ENCODE data around the gene OR2H1.

The OR2H1 gene

GRCh38 chr6:29465279-29465678 is 8.3 kb downstream of the OR2H1 start:
- POLR2A ChIA-PET = no interaction called here
- CTCF ChIA-PET = no interaction called here
- no peak for DNase-seq (ENCODE audit: extremely low spot score)
- no peak for TF ChIP-seq CTCF (IDR thresholded peaks at IDR 0.05; ENCODE audit: control extremely low read depth, extremely low read depth, low read depth, missing control alignments)

GRCh38 chr6:29465801-29466200 is 8.8 kb downstream of the OR2H1 start:
- TF ChIP-seq CTCF (IDR thresholded peaks at IDR 0.05; ENCODE audit: control extremely low read depth, extremely low read depth, low read depth, missing control alignments) = no peak
- ChIA-PET CTCF (no interaction called here), POLR2A (no interaction called here)
- no peak for DNase-seq (ENCODE audit: extremely low spot score)

GRCh38 chr6:29466241-29466640 is 9.3 kb downstream of the OR2H1 start:
- no peak for DNase-seq (ENCODE audit: extremely low spot score)
- TF ChIP-seq CTCF (IDR thresholded peaks at IDR 0.05; ENCODE audit: control extremely low read depth, extremely low read depth, low read depth, missing control alignments) = no peak
- ChIA-PET POLR2A (no interaction called here), CTCF (interaction anchor here (1.7 kb wide), 1 partner anchor 11 kb away, joined by 5 read pairs; no protein-coding TSS in a partner anchor)

GRCh38 chr6:29474996-29475395 is 18.0 kb downstream of the OR2H1 start:
- ChIA-PET POLR2A (no interaction called here), CTCF (no interaction called here)
- DNase-seq (ENCODE audit: extremely low spot score) = no peak
- TF ChIP-seq CTCF (IDR thresholded peaks at IDR 0.05; ENCODE audit: control extremely low read depth, extremely low read depth, low read depth, missing control alignments) = no peak

GRCh38 chr6:29477923-29478450 is 21.0 kb downstream of the OR2H1 start:
- ChIA-PET POLR2A (no interaction called here), CTCF (interaction anchor here (1.1 to 2.6 kb wide), 3 partner anchors 11 to 13 kb away, joined by 3 to 6 read pairs (median 5); no protein-coding TSS in a partner anchor)
- DNase-seq (ENCODE audit: extremely low spot score) = no peak
- TF ChIP-seq CTCF (IDR thresholded peaks at IDR 0.05; ENCODE audit: control extremely low read depth, extremely low read depth, low read depth, missing control alignments) = no peak

GRCh38 chr6:29478740-29479139 is 21.8 kb downstream of the OR2H1 start:
- ChIA-PET CTCF (interaction anchor here (2.6 kb wide), 1 partner anchor 12 kb away, joined by 6 read pairs; no protein-coding TSS in a partner anchor), POLR2A (no interaction called here)
- no peak for TF ChIP-seq CTCF (IDR thresholded peaks at IDR 0.05; ENCODE audit: control extremely low read depth, extremely low read depth, low read depth, missing control alignments)
- DNase-seq (ENCODE audit: extremely low spot score) = no peak

- ChIA-PET CTCF (no interaction called here), POLR2A (no interaction called here)
- no peak for DNase-seq (ENCODE audit: extremely low spot score)
- TF ChIP-seq CTCF (IDR thresholded peaks at IDR 0.05; ENCODE audit: control extremely low read depth, extremely low read depth, low read depth, missing control alignments) = no peak
Measured at GRCh38 chr6:29479560-29479959, 22.6 kb downstream of the OR2H1 start.
